OCI-LY1 (cell line): ENCODE measurements around the gene SCIN.

Experiments used
- EZH2 ChIP-seq: fragments of 200-600 bp; sonication (generic), shearing (Covaris generic); IDR thresholded peaks from 2 replicates; pipeline ENCODE4 v1.8.0; 2017; ENCODE audit warnings: borderline replicate concordance, mixed run types, mild to moderate bottlenecking, antibody characterized with exemption, low read length, moderate library complexity, mixed read lengths
- TF ChIP-seq, protein P1 (sequence below): fragments of 200-600 bp; sonication (generic), shearing (Covaris generic); IDR thresholded peaks from 2 replicates; pipeline ENCODE4 v1.5.1; 2017; ENCODE audit warnings: mild to moderate bottlenecking, antibody characterized with exemption, low read length, moderate library complexity, mixed read lengths

DNA sequence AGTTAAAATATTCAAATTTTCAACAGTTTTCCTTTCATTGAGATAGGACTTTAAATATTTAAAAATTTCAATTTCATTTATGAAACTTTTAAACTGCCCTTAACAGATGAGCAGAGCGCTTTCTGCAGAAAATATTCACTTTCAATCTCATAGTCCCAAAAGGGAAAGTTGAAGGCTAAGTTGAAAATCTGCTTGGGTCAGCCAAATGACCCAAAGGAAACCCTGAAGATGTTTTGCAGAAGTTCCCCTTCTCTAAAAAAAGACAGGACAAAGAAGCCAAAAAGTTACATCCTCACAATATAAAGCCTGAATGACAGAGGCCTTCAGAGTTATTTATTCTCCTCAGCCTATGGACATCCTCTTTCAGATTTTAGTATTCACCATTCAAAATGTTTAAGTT, 17.6 kb upstream of the SCIN start:
- TF ChIP-seq, protein P1, sequence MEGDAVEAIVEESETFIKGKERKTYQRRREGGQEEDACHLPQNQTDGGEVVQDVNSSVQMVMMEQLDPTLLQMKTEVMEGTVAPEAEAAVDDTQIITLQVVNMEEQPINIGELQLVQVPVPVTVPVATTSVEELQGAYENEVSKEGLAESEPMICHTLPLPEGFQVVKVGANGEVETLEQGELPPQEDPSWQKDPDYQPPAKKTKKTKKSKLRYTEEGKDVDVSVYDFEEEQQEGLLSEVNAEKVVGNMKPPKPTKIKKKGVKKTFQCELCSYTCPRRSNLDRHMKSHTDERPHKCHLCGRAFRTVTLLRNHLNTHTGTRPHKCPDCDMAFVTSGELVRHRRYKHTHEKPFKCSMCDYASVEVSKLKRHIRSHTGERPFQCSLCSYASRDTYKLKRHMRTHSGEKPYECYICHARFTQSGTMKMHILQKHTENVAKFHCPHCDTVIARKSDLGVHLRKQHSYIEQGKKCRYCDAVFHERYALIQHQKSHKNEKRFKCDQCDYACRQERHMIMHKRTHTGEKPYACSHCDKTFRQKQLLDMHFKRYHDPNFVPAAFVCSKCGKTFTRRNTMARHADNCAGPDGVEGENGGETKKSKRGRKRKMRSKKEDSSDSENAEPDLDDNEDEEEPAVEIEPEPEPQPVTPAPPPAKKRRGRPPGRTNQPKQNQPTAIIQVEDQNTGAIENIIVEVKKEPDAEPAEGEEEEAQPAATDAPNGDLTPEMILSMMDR, result no peak
- TF ChIP-seq EZH2, result no peak
